OCI-LY3 (cell line): Measurements from ENCODE around the gene SGPL1.

Experiments used
- EZH2phosphoT487 ChIP-seq: fragments of 200-600 bp; shearing (Covaris generic); IDR thresholded peaks from 2 replicates; pipeline ENCODE4 v1.6.1; 2018; ENCODE audit warnings: antibody characterized with exemption, mixed run types, low read depth
- TF ChIP-seq, protein P1 (sequence below): fragments of 200-600, 300-600 bp; sonication (generic); IDR thresholded peaks from 2 replicates; pipeline ENCODE4 v1.5.1; 2014; ENCODE audit warnings: antibody characterized with exemption, low read length, low read depth

DNA sequence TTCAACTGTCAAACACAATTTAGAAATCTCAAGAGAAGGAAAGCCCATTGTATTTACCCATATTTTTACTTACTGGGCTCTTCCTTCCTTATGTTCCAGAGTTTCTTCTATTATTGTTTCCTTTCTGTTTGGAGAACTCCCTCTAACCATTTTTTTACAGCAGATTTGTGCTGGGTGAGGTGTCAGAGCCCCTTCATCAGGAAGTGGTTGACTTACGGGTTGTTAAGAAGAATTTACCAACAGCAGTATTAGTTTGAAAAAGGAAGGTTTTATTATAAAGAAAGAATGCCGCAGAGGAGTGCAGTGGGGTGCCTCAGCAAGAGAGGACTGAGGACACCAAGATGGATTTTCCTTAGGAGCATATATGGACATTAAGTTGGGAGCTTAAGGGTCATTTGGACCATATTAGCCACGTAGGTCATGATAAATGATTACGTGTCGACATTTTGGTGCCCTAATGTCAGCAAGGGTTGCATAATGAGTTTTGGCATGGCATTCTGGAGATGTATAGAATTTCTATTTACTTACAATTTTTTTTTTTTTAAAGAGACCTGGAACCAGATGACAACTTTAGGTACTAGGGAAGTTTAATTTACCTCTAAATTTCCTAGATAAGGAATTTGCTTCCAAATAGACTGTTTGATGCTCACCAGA, 24.2 kb upstream of the SGPL1 start:
- TF ChIP-seq, protein P1, sequence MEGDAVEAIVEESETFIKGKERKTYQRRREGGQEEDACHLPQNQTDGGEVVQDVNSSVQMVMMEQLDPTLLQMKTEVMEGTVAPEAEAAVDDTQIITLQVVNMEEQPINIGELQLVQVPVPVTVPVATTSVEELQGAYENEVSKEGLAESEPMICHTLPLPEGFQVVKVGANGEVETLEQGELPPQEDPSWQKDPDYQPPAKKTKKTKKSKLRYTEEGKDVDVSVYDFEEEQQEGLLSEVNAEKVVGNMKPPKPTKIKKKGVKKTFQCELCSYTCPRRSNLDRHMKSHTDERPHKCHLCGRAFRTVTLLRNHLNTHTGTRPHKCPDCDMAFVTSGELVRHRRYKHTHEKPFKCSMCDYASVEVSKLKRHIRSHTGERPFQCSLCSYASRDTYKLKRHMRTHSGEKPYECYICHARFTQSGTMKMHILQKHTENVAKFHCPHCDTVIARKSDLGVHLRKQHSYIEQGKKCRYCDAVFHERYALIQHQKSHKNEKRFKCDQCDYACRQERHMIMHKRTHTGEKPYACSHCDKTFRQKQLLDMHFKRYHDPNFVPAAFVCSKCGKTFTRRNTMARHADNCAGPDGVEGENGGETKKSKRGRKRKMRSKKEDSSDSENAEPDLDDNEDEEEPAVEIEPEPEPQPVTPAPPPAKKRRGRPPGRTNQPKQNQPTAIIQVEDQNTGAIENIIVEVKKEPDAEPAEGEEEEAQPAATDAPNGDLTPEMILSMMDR: no peak
- no peak for TF ChIP-seq EZH2phosphoT487
